ENCODE results near the gene DNM3.

DNA sequence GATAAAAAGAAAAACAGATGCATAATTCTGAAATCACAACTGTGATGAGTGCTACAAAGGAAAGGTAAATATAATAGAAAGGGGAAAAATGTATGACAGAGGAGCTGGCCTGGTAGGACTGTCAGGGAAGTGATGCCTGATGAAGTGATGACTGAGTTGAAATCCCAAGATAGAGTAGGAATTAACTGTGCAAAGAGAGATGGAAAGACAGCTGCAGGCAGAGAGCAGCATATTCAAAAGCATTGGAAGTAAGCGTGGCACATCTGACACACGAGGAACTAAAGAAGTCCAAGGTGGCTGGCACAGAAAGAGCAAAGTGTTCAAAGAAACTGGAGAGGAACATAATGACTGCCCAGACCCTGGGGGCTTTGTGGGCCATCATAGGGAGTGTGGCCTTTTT, 457.6 kb downstream of the DNM3 start:
- TF ChIP-seq CBX5 (IDR thresholded peaks at IDR 0.05; ENCODE audit: low read depth) (no peak), CEBPB (IDR thresholded peaks at IDR 0.05; ENCODE audit: borderline replicate concordance in 1 of 2, low read depth in 2 of 2, low read length in 2 of 2) (no peak), HDAC6 (IDR thresholded peaks at IDR 0.05; ENCODE audit: unreplicated experiment) (no peak), RAD21 (IDR thresholded peaks at IDR 0.05; ENCODE audit: insufficient read depth, low read depth, low read length) (no peak), MTA3 (IDR thresholded peaks at IDR 0.05; ENCODE audit: borderline replicate concordance, low read length) (no peak), YY1 (IDR thresholded peaks at IDR 0.05; ENCODE audit: low read depth, low read length) (no peak), POLR2AphosphoS2 (IDR thresholded peaks at IDR 0.05; ENCODE audit: low read depth, low read length) (no peak)

Measured in GM12878 (cell line).